Sigmoid colon (tissue), 7 donors: ENCODE data around the gene TGM6. TPM values are rescaled to one million over a fixed set of nuclear protein-coding genes. Genes with fewer than 3 reads are reported as not detected.

Experiments used
- DNase-seq: peaks from one replicate; pipeline ENCODE4 v3.0.0-alpha.2; 2019
- H3K27ac ChIP-seq, 4 donors: fragments of 200-600 bp; sonication (generic); one replicate each; pipeline ENCODE4 v1.5.1; 2016 to 2019; ENCODE audit warnings: mild to moderate bottlenecking in 1 of 4
- H3K27me3 ChIP-seq, 3 donors: fragments of 200-600 bp; sonication (generic); one replicate each; pipeline ENCODE4 v1.5.1; 2019; ENCODE audit warnings: mild to moderate bottlenecking in 1 of 3
- H3K36me3 ChIP-seq, 4 donors: fragments of 200-600 bp; sonication (generic); one replicate each; pipeline ENCODE4 v1.5.1; 2016 to 2019
- H3K4me1 ChIP-seq, 4 donors: fragments of 200-600 bp; sonication (generic); one replicate each; pipeline ENCODE4 v1.5.1; 2017 to 2019
- H3K4me3 ChIP-seq, 4 donors: fragments of 200-600 bp; sonication (generic); one replicate each; pipeline ENCODE4 v1.5.1; 2017 to 2019; ENCODE audit warnings: mild to moderate bottlenecking in 2 of 4, moderate library complexity in 1 of 4
- H3K9me3 ChIP-seq, 4 donors: fragments of 200-600 bp in 3 of 4; sonication (generic) in 3 of 4; one replicate each; pipeline versions ENCODE4 v1.5.1 to v1.6.1; 2013 to 2019
- EP300 ChIP-seq, 4 donors: sonication (generic); formaldehyde crosslinking; IDR thresholded peaks; one replicate each; pipeline ENCODE4 v1.6.1; 2017; ENCODE audit warnings: antibody characterized with exemption in 4 of 4
- POLR2A ChIP-seq, 2 donors: fragments of 450-650 bp; IDR thresholded peaks; one replicate each; pipeline ENCODE4 v1.6.1; 2016; ENCODE audit warnings: antibody characterized with exemption in 2 of 2, mild to moderate bottlenecking in 2 of 2, moderate library complexity in 2 of 2
- POLR2AphosphoS5 ChIP-seq, 4 donors: sonication (generic); formaldehyde crosslinking; IDR thresholded peaks; one replicate each; pipeline ENCODE4 v1.6.1; 2017; ENCODE audit warnings: antibody characterized with exemption in 4 of 4
- WGBS, 2 donors: extraction: QIAGEN DNeasy Blood & Tissue Kit; methylation state at CpG; one replicate each; pipeline ENCODE4 v1.1.7; 2013; 5-methylcytosine and 5-hydroxymethylcytosine counted together
- intact Hi-C: fragments of 100-400 bp; cut with DNase I; formaldehyde crosslinking; loops from one replicate; pipeline ENCODE4 v1.15.1; 2023
- polyA plus RNA-seq, 3 donors: library from polyadenylated mRNA; stranded (reverse); fragments of 200-250 nt; gene quantifications; one replicate each; pipeline ENCODE4 v1.2.3, GENCODE V29; 2013
- small RNA-seq, 3 donors: library from RNA; depleted of rRNA; stranded (forward); fragments of <200 nt; gene quantifications; one replicate each; pipeline ENCODE3, GENCODE V24; 2016
- total RNA-seq, 4 donors: library from RNA; depleted of rRNA; stranded (reverse); fragments of >200 nt; gene quantifications; one replicate each; pipeline ENCODE4 v1.1.0, GENCODE V29; 2016
- TF ChIP-seq, protein P1 (sequence below), 4 experiments: fragments of 450-650 bp in 3 of 4; fragments of 200-600 bp in 1 of 4; IDR thresholded peaks; one replicate each; pipeline ENCODE4 v1.5.1; 2016 to 2019; ENCODE audit warnings: antibody characterized with exemption in 4 of 4, mild to moderate bottlenecking in 3 of 4, moderate library complexity in 2 of 4
- donor health status: healthy with polysubstance abuse.
- donor health status: Bipolar disorder and iron deficiency.
- donor health status: healthy.

Gene TGM6
- total and polyA plus RNA-seq, 7 donors: not detected

DNA sequence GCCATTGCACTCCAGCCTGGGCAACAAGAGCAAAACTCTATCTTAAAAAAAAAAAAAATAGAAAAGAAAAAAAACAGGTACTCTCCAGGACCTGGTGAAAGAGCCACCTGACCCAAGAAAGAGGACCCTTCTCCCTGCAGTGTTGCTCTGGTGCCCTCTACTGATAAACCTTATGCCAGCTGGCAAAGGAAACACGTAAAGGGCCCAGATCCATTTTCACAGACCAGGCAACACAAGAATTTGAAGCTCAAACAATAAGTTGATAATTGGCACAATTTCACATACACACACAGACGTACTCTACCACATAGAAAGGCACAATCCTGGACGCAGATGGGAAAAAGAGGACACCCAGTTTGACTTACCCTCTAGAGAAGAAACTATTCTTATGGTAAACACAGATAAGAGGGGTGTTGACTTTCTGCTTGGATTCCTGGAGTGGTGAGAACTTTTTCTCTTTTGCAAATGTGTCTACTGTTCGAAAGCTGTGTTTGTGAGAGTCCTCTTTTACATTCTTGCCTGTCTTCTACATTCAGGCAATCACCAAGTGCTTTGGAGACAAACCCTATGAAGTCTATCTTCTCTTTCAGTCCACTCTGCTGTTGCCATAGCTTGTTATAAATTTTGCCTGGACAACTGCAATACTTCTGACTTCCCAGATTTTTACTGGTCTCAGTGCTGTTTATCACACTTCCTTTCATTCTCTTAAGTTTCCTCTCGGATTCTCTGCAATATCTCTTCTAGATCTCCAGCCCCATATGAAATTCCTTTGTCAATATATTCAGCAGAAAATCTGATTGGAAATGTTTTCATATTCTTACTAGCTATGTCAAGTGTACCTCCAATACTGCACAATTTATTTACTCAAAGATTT, 96.3 kb downstream of the TGM6 start:
- H3K9me3 ChIP-seq: no peaks in the 10 kb centered on the region
- no peaks in the 10 kb centered on the region for H3K4me1 ChIP-seq
- no peak overlapping the region for H3K27ac ChIP-seq
- intact Hi-C loops: no loop called here
- 95 to 96% methylated on average over 5 of the region's 5 CpGs for WGBS, 2 donors
- peaks cover 0 to 23% (median 4%) of the 10 kb centered on the region in 4 donors for H3K36me3 ChIP-seq
- H3K27me3 ChIP-seq: no peaks in the 10 kb centered on the region
- TF ChIP-seq POLR2AphosphoS5 (IDR thresholded peaks at IDR 0.05): no peak
- no peak for TF ChIP-seq POLR2A (IDR thresholded peaks at IDR 0.05)
- TF ChIP-seq, protein P1, sequence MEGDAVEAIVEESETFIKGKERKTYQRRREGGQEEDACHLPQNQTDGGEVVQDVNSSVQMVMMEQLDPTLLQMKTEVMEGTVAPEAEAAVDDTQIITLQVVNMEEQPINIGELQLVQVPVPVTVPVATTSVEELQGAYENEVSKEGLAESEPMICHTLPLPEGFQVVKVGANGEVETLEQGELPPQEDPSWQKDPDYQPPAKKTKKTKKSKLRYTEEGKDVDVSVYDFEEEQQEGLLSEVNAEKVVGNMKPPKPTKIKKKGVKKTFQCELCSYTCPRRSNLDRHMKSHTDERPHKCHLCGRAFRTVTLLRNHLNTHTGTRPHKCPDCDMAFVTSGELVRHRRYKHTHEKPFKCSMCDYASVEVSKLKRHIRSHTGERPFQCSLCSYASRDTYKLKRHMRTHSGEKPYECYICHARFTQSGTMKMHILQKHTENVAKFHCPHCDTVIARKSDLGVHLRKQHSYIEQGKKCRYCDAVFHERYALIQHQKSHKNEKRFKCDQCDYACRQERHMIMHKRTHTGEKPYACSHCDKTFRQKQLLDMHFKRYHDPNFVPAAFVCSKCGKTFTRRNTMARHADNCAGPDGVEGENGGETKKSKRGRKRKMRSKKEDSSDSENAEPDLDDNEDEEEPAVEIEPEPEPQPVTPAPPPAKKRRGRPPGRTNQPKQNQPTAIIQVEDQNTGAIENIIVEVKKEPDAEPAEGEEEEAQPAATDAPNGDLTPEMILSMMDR (IDR thresholded peaks at IDR 0.05): no peak
- no peak for TF ChIP-seq EP300 (IDR thresholded peaks at IDR 0.05)
- no peak overlapping the region for H3K4me3 ChIP-seq
- no peak for DNase-seq

DNA sequence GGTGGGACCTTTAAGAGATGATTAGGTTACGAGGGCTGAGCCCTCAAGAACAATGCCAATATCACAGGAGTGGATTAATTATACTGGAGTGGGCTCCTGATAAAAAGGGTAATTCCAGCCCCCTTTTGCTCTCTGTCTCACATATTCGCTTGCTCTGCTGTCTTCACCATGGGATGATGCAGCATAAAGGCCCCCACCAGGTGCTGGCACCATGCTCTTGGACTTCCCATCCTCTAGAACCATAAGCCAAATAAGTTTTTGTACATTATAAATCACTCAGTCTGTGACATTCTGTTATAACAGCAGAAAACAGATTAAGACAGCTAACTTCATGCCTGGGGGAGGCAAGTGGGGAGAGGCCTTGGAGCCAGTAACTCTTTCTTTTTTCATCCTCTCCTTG, 99.7 kb downstream of the TGM6 start:
- WGBS, 2 donors: 97% methylated on average over 2 of the region's 2 CpGs
- Histone ChIP-seq H3K27ac (no peak overlapping the region), H3K36me3 (peaks cover 0 to 57% (median 17%) of the 10 kb centered on the region in 4 donors)

More for the DNA sequence above, 99.7 kb downstream of the TGM6 start:
- DNase-seq: no peak
- Histone ChIP-seq H3K27me3 (no peaks in the 10 kb centered on the region), H3K4me3 (no peak overlapping the region), H3K4me1 (no peaks in the 10 kb centered on the region), H3K9me3 (no peaks in the 10 kb centered on the region)
- intact Hi-C loops: no loop called here
- TF ChIP-seq EP300 (IDR thresholded peaks at IDR 0.05) (no peak), POLR2A (IDR thresholded peaks at IDR 0.05) (no peak), POLR2AphosphoS5 (IDR thresholded peaks at IDR 0.05) (no peak)
- TF ChIP-seq, protein P1 (IDR thresholded peaks at IDR 0.05): no peak

Small RNAs within 50 kb of the gene (small RNA-seq; reads per million reads assigned to genes)
- gene RF00019: 0 reads per million in 3 donors

Other genes with a start within 250 kb of the TGM6 start
- gene TGM3, start 84.9 kb upstream of the TGM6 start, total RNA-seq: not detected
- 1 to 10 TPM in 1 of 3 donors, under 1 TPM in 2; 0.23 to 3.0 (median 0.42) TPM for gene TGM3, start 84.9 kb upstream of the TGM6 start, polyA plus RNA-seq
- 100 to 1,000 TPM in 3 of 4 donors, 10 to 100 TPM in 1; 80.0 to 165 (median 142) TPM for gene SNRPB, start 89.9 kb downstream of the TGM6 start, total RNA-seq
- 100 to 1,000 TPM; 156 to 275 (median 177) TPM for gene SNRPB, start 89.9 kb downstream of the TGM6 start, polyA plus RNA-seq
- gene ZNF343, start 128.0 kb downstream of the TGM6 start, total RNA-seq: 10 to 100 TPM; 10.7 to 16.3 (median 11.8) TPM
- 1 to 10 TPM; 3.0 to 5.6 (median 4.2) TPM for gene ZNF343, start 128.0 kb downstream of the TGM6 start, polyA plus RNA-seq
- under 1 TPM in 1 of 4 donors, not detected in 3; 0.28 TPM for gene TMC2, start 155.7 kb downstream of the TGM6 start, total RNA-seq
- under 1 TPM in 2 of 3 donors, not detected in 1; 0.19 to 0.60 TPM for gene TMC2, start 155.7 kb downstream of the TGM6 start, polyA plus RNA-seq